ENCODE results near the gene BHLHA15.

The BHLHA15 gene

GRCh38 chr7:98242934-98243333, 31.7 kb downstream of the BHLHA15 start:
- Histone ChIP-seq H3K9ac (ENCODE audit: low read depth, low read length) (no peak overlapping the region), H3K4me2 (ENCODE audit: insufficient read depth, low read length) (no peak overlapping the region), H2AFZ (ENCODE audit: low read depth, low read length) (no peak overlapping the region), H3K4me3 (ENCODE audit: low read depth in 1 of 2, low read length in 2 of 2) (no peak overlapping the region), H3K27ac (ENCODE audit: low read length) (no peak overlapping the region), H3K9me3 (ENCODE audit: insufficient read depth, low read length, severe bottlenecking) (no peaks in the 10 kb centered on the region), H3K79me2 (ENCODE audit: insufficient read depth, low read length) (no peaks in the 10 kb centered on the region), H4K20me1 (ENCODE audit: insufficient read depth, low read length) (peaks cover 4% of the 10 kb centered on the region), H3K27me3 (ENCODE audit: insufficient read depth, low read length, poor library complexity) (no peaks in the 10 kb centered on the region), H3K36me3 (ENCODE audit: insufficient read depth, low read length) (peaks cover 29% of the 10 kb centered on the region), H3K4me1 (ENCODE audit: insufficient read depth, low read length) (no peaks in the 10 kb centered on the region)
- DNase-seq = no peak
- no peak for ATAC-seq (ENCODE audit: insufficient read depth, low read depth)
- TF ChIP-seq CTCF (IDR thresholded peaks at IDR 0.05; ENCODE audit: borderline replicate concordance, extremely low read depth, low read length, poor library complexity, severe bottlenecking) (no peak), EZH2 (IDR thresholded peaks at IDR 0.05; ENCODE audit: borderline replicate concordance, low read depth, low read length, severe bottlenecking) (no peak)

- Histone ChIP-seq H4K20me1 (ENCODE audit: insufficient read depth, low read length) (peaks cover 4% of the 10 kb centered on the region), H2AFZ (ENCODE audit: low read depth, low read length) (no peak overlapping the region), H3K27ac (ENCODE audit: low read length) (no peak overlapping the region), H3K4me2 (ENCODE audit: insufficient read depth, low read length) (no peak overlapping the region), H3K9ac (ENCODE audit: low read depth, low read length) (no peak overlapping the region), H3K9me3 (ENCODE audit: insufficient read depth, low read length, severe bottlenecking) (no peaks in the 10 kb centered on the region), H3K4me3 (ENCODE audit: low read depth in 1 of 2, low read length in 2 of 2) (no peak overlapping the region), H3K27me3 (ENCODE audit: insufficient read depth, low read length, poor library complexity) (no peaks in the 10 kb centered on the region), H3K79me2 (ENCODE audit: insufficient read depth, low read length) (peaks cover 4% of the 10 kb centered on the region; the same call in 1 of the 2 replicates), H3K36me3 (ENCODE audit: insufficient read depth, low read length) (peaks cover 21% of the 10 kb centered on the region), H3K4me1 (ENCODE audit: insufficient read depth, low read length) (peaks cover 12% of the 10 kb centered on the region)
- no peak for DNase-seq
- TF ChIP-seq EZH2 (IDR thresholded peaks at IDR 0.05; ENCODE audit: borderline replicate concordance, low read depth, low read length, severe bottlenecking) = no peak
- TF ChIP-seq CTCF (IDR thresholded peaks at IDR 0.05; ENCODE audit: borderline replicate concordance, extremely low read depth, low read length, poor library complexity, severe bottlenecking) = no peak
- no peak for ATAC-seq (ENCODE audit: insufficient read depth, low read depth)
Measured at GRCh38 chr7:98244871-98245270, 33.6 kb downstream of the BHLHA15 start.

GRCh38 chr7:98248156-98248555, 36.9 kb downstream of the BHLHA15 start:
- TF ChIP-seq CTCF (IDR thresholded peaks at IDR 0.05; ENCODE audit: borderline replicate concordance, extremely low read depth, low read length, poor library complexity, severe bottlenecking) = no peak
- TF ChIP-seq EZH2 (IDR thresholded peaks at IDR 0.05; ENCODE audit: borderline replicate concordance, low read depth, low read length, severe bottlenecking) = no peak
- no peak for DNase-seq
- peaks cover 31% of the 10 kb centered on the region for H3K79me2 ChIP-seq (ENCODE audit: insufficient read depth, low read length)

GRCh38 chr7:98249106-98249505, 37.9 kb downstream of the BHLHA15 start:
- Histone ChIP-seq H3K4me2 (ENCODE audit: insufficient read depth, low read length) (no peak overlapping the region; the same call in 1 of the 2 replicates), H3K27me3 (ENCODE audit: insufficient read depth, low read length, poor library complexity) (no peaks in the 10 kb centered on the region), H3K9ac (ENCODE audit: low read depth, low read length) (no peak overlapping the region), H3K9me3 (ENCODE audit: insufficient read depth, low read length, severe bottlenecking) (no peaks in the 10 kb centered on the region), H3K27ac (ENCODE audit: low read length) (peak overlapping the region; percentile 39; the same call in 1 of the 2 replicates), H3K36me3 (ENCODE audit: insufficient read depth, low read length) (peaks cover 4% of the 10 kb centered on the region), H2AFZ (ENCODE audit: low read depth, low read length) (no peak overlapping the region), H4K20me1 (ENCODE audit: insufficient read depth, low read length) (peaks cover 2% of the 10 kb centered on the region), H3K4me1 (ENCODE audit: insufficient read depth, low read length) (peaks cover 44% of the 10 kb centered on the region), H3K4me3 (ENCODE audit: low read depth in 1 of 2, low read length in 2 of 2) (no peak overlapping the region), H3K79me2 (ENCODE audit: insufficient read depth, low read length) (peaks cover 37% of the 10 kb centered on the region)
- ATAC-seq (ENCODE audit: insufficient read depth, low read depth) (no peak), DNase-seq (no peak)
- no peak for TF ChIP-seq EZH2 (IDR thresholded peaks at IDR 0.05; ENCODE audit: borderline replicate concordance, low read depth, low read length, severe bottlenecking)
- no peak for TF ChIP-seq CTCF (IDR thresholded peaks at IDR 0.05; ENCODE audit: borderline replicate concordance, extremely low read depth, low read length, poor library complexity, severe bottlenecking)

More at GRCh38 chr7:98248156-98248555, 36.9 kb downstream of the BHLHA15 start:
- Histone ChIP-seq H3K9ac (ENCODE audit: low read depth, low read length) (no peak overlapping the region), H3K36me3 (ENCODE audit: insufficient read depth, low read length) (peaks cover 9% of the 10 kb centered on the region), H2AFZ (ENCODE audit: low read depth, low read length) (no peak overlapping the region), H3K9me3 (ENCODE audit: insufficient read depth, low read length, severe bottlenecking) (no peaks in the 10 kb centered on the region), H3K4me1 (ENCODE audit: insufficient read depth, low read length) (peaks cover 40% of the 10 kb centered on the region), H3K27me3 (ENCODE audit: insufficient read depth, low read length, poor library complexity) (no peaks in the 10 kb centered on the region), H3K4me3 (ENCODE audit: low read depth in 1 of 2, low read length in 2 of 2) (no peak overlapping the region), H3K4me2 (ENCODE audit: insufficient read depth, low read length) (no peak overlapping the region), H3K27ac (ENCODE audit: low read length) (no peak overlapping the region), H4K20me1 (ENCODE audit: insufficient read depth, low read length) (peaks cover 4% of the 10 kb centered on the region)
- no peak for ATAC-seq (ENCODE audit: insufficient read depth, low read depth)
